Coronary artery (tissue), 2 donors: ENCODE data around the gene RASAL1.
A peak's percentile ranks its signal among the peaks of the same experiment; 100 is the strongest.

Experiments
- DNase-seq: peaks from one replicate; pipeline ENCODE4 v3.0.0-alpha.2; 2017; ENCODE audit warnings: low spot score
- H3K27ac ChIP-seq, 2 donors: fragments of 200-600 bp; sonication (generic); one replicate each; pipeline ENCODE4 v1.5.1; 2016 to 2019
- H3K4me3 ChIP-seq: fragments of 200-600 bp; sonication (generic); 2 replicates; pipeline ENCODE4 v1.5.1; 2016; ENCODE audit warnings: mild to moderate bottlenecking, moderate library complexity
- CTCF ChIP-seq: fragments of 200-600 bp; sonication (generic); IDR thresholded peaks from one replicate; pipeline ENCODE4 v1.5.1; 2019; ENCODE audit warnings: antibody characterized with exemption

RASAL1 gene

DNA sequence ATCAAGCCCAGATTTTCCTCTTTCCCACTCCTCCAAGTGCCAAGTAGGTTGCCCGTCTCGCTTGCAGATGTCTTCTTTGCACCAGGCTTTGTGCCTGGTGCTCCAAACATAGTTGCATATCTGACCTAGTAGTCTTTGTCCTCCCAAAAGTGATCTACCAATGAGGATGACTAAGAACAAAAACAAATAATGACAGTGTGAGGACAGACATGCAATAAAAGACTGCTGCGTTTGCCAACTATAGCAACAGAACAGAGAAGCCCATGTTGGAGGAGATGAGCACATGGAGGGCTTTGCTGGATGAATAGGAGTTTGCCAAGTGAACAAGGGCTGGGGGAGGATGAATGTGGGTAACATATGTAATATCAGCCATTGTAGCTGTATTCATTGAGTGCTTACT, 63.4 kb downstream of the RASAL1 start:
- peak overlapping the region in 1 of 2 donors; percentile 76 for H3K27ac ChIP-seq
- no peak for TF ChIP-seq CTCF
- DNase-seq = no peak
- H3K4me3 ChIP-seq = no peak overlapping the region

DNA sequence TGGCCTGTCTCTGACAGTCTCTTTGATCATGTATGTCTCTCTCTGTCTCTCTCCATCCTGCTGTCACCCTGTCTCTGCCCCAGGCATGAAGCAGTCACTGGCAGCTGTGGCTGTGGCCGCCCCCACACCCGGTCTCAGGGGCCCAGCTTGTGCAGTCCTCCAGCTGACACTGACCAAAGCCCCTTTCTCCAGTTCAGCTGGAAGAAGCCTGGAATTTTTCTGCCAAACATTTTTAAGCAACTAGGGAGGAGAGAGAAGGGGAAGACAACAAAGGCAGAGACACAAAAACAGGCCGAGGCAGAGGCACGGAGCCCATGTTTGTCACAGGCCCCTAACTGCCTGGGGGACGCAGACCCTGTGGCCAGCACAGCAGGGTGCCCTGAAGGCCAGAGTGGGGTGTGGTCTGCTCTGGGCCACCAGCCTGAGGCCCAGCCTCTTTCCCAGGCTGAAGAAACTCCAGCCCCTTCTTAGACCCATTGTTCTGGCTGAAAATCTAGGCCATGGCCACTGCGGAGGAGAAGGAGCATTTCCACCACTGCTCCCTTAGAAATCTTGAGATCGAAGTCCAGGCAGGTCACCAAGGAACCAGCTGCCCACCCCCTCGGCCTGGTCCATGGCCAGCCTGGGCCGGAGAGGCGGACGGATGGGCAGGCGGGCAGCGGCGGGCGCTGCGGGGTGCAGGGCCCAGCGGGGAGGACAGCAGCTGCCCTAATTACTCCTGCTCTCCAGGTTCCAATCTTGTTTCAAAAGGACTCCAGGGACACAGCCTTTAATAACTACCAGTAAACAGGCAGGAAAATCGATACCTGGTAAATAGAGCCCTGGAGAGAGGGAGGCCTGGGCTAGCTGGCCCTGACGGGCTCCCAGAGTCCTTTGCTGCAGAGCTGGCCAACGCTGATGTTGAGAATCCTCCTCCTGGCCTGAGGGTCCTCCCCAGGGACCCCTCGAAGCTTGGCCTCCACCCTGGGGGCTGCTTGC, 64.1 kb downstream of the RASAL1 start:
- H3K27ac ChIP-seq = peak overlapping the region in 1 of 2 donors; percentile 76
- no peak overlapping the region for H3K4me3 ChIP-seq
- DNase-seq = no peak
- TF ChIP-seq CTCF = no peak

GRCh38 chr12:113070117-113070906, 65.2 kb downstream of the RASAL1 start:
- DNase-seq = no peak
- H3K27ac ChIP-seq = peak overlapping the region in 1 of 2 donors; percentile 25

GRCh38 chr12:113069751-113070116, 65.8 kb downstream of the RASAL1 start:
- Histone ChIP-seq H3K4me3 (no peak overlapping the region), H3K27ac (peak overlapping the region in 1 of 2 donors; percentile 25)
- no peak for DNase-seq
- TF ChIP-seq CTCF = no peak

More at GRCh38 chr12:113070117-113070906, 65.2 kb downstream of the RASAL1 start:
- no peak for TF ChIP-seq CTCF
- no peak overlapping the region for H3K4me3 ChIP-seq

GRCh38 chr12:113069149-113069548, 66.4 kb downstream of the RASAL1 start:
- peak overlapping the region in 1 of 2 donors; percentile 22 for H3K27ac ChIP-seq
- TF ChIP-seq CTCF = no peak
- DNase-seq = no peak
- no peak overlapping the region for H3K4me3 ChIP-seq

DNA sequence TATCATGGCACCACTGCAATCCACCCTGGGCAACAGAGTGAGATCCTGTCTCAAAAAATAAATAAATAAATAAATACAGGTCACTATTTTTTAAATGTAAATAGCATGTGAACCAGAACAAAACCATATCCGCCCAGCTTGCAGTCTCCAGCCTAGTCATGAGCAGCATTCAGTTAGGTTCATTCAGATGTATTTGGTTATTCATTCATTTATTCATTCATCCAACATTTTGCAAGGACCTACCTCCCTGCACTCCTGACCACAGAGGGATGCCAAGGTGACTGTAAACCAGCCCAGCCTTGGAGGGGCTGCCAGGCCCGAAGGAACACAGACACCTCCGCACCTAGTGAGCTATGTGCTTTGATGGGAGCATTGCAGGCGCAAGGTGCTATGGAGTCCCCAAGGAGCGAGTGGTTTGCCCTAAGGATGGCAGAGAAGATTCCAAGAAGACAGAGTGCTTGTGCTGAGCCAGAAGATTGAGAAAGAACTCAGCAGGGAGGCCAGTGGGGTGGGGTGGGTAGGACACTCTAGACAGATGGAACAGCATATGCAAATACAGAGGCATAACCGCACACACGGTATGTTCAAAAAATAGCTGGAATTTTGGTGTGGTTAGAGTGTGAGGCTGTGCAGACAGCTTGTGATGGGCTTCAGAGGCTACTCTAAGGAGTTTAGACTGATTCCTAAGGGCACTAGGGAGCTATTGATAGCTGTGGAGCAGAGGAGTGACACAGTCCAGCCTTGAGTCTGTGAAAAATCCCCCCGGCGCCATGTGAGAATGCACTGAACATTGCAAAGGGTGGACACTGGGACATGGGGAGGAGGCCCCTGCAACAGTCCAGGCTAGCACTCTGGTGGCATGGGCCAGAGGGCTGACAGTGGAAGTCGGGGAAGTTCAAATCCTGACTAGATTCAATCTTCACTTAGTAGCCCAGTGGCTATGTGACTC, 67.3 kb downstream of the RASAL1 start:
- no peak for DNase-seq
- no peak overlapping the region for H3K4me3 ChIP-seq
- H3K27ac ChIP-seq = no peak overlapping the region
- no peak for TF ChIP-seq CTCF
